ENCODE results near the gene ATAT1.

The ATAT1 gene

DNA sequence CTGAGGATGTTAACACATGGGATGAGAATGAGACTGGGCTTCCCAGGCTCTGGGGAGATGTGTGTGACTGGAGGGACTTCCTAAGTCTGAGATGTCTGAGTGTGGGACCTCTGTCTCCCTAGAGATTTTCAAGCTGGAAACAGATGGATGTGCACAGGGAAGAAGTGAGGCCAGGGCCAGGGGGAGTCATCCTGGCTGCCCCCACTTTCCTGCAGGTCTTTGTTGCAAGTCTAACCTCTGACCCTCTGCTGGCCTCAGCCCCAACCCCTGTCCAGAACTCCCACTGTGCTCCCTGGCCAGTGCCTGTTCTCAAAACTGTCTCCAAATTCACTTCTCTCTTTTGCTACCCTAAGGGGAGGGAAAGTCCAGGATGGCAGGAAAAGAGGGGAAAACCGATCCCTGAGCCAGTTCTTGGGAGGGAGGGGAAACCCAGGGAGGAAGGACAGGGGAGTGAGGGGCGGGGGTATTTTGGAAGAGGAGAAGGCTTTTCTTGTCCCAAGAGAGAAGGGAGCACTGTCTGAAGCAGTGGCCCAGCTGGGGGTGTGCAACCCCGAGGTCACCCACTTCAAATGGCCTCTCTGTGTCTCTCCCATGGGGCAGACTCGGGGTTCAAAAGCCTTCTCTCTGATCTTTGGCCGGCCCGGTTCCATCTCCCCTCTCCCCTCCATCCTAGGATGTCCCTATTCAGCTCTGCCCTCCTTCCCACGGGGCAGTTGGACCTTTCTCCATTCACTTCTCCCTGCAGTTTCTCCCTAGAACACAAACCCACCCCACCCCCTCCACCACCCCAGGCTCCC is 56.7 kb downstream of the ATAT1 start:
- DNase-seq (ENCODE audit: low read depth in 3 of 3), result no peak

- no peak for DNase-seq (ENCODE audit: low read depth in 3 of 3)
Measured at GRCh38 chr6:30683980-30684338, 57.3 kb downstream of the ATAT1 start.

DNA sequence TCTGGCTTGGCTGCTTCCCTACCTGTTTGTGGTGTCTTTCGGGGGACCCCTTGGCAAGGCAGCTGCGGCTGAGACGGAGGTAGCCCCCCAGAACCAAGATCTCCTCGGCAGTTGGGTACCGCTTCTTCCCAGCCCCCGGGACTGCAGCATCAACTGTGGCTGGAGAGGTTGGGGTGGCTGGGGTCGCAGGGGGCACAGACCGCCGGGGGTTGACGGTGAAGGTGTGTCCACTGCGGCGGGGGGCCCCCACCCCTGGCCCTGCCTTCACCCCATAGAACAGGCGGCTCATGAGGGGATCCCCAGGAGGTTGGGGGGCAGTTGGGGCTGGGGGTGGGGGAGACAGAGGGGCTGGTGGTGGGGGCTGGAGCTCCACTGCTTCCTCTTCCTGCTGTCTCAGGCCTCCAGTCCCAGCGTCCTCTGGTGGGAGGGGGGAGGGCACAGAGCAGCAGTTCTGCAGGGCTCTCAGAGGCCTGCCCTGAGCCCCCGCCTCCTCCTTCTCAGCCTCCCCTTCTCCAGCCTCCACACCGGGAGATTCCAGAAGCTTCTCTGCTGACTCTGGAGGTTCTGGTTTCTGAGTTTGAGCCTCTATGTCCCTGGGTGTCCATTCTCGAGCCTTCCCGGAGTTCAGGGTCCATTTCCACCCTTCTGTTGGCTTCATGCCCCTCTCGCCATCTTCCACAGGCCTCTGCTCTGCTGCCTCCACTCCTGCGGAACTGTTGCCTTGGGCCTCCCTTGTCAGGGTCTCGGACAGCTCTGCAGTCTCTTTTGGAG is 57.9 kb downstream of the ATAT1 start:
- DNase-seq (ENCODE audit: low read depth in 3 of 3), result peak in 1 of 3 donors; percentile 36

DNA sequence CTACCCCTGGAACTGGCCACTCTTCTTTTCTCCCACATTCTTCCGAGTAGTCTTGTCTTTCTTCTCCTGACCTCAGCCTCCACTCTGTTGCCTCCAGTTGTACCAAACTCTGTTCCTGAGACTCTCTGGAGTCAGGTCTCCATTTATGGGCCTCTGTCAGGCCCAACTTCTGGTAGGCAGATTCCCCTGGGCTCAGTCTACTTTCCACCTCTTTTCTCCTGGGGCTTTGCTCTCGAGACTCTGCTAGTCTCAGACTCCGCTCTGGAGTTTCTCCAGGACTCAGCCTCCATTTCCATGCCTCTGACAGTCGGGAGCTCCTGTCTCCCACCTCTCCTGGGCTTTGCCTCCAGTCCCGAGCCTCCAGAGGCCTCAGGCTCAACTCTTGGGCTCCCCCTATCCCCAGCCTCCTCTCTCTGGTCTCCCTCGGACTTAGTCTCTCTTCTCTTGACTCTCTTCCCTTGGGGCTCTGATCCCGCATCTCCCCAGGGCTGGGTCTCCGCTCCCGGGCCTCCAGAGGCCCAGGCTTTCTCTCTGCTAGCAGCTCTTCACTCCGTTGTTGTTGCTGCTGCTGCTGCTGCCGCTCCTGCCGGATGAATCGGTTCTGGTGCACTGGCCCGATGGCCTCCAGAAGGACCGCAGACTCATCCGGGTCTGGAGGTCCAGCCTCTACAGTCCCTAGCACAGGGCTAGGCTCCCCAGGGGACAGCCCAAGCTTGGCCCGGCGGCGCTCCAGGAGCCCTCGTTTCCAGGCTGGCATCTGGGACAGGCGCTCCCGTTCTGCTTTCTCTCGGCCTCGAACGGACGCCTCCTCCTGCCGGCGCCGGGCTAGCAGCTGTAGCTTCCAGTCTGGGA is 58.7 kb downstream of the ATAT1 start:
- no peak for DNase-seq (ENCODE audit: low read depth in 3 of 3)

DNA sequence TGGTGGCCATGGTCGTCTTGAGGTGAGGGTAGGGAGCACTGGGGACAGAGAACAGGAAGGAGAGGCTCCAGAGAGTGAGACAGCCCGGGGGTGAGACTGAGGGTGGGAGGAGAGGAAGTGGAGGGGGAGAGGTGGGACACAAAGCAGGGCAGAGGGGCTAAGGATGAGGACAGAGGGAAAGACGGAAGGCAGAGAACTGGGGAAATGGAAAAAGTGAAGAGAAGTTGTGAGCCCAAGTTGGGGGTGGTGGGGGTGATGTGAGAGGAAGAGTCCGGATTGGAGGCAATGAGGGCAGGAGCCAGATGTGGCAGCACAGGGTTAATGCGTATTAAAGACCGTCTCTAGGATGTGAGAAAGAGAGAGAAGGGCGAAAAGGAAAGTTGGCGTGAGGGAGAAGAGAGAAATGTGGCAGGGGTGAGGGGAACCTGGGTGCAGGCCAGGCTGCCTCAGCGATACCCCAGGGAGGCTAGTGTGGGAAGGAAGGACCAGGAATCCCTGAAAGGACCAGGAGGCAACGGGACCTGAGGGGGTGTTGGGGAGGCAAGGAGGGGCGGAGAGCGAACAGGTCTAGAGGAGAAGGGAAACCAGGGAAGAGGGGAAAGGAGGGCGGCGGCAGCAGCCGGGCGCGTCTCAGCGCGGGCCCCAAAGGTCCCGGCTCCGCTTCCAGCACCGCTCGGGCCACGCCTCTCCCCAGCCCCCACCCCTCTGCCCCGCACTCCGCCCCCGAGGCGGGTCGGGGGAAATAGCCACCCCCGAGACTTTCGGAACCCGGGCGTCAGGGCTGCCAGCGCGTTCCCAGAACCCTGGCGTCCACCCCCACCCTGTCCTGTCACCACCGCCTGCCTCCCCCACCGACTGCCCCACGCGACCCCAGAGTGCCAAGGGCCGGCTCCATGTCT is 59.6 kb downstream of the ATAT1 start, which contains the start of gene PPP1R18:
Gene PPP1R18 (minus strand): TSS at position 637 of the 899 bp plus-strand sequence. CDS start 627 bp downstream, at position 10.
- peak; percentile 73 to 79 (median 73) for DNase-seq (ENCODE audit: low read depth in 3 of 3)

- peak; percentile 71 to 86 (median 79) for DNase-seq (ENCODE audit: low read depth in 3 of 3)
Measured at GRCh38 chr6:30686908-30687658, 60.4 kb downstream of the ATAT1 start.

DNA sequence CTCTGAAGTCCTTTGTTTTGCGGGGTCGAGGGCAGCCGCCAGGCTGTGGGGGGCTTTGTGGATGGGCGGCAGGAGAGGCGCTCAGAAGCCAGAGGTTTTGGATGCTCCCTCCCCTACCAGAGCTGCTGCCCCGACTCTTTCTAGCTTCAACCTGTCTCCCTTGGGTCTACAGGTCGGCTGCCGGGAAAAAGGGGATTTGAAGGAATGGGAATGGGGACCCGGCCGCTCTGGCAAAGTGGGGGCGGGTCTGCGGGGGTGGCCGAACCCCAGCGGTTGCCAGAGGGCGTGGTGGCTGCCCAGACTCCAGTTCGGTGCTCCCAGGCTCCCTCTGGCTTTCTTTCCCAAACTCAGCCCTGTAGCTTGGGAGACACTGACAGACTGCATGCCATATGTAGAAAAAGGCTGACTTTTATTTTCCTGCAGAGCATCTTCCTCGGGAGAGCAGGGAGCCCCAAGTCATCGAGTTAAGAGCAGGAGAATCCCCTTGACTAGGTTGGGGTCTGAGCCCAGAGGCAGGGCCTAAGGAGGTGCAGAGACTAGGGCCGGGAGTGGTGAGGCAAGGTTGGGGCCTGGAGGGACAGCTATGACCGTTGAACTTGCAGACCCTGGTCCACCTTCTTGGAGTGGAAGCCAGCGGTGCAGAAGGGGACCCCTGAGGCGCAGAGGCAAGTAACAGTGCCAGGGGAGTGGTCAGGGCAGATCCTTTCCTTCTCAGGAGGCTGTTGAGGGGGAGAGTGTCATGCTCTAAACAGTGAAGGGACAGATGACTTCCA is 61.2 kb downstream of the ATAT1 start:
- DNase-seq (ENCODE audit: low read depth in 3 of 3), result no peak

DNA sequence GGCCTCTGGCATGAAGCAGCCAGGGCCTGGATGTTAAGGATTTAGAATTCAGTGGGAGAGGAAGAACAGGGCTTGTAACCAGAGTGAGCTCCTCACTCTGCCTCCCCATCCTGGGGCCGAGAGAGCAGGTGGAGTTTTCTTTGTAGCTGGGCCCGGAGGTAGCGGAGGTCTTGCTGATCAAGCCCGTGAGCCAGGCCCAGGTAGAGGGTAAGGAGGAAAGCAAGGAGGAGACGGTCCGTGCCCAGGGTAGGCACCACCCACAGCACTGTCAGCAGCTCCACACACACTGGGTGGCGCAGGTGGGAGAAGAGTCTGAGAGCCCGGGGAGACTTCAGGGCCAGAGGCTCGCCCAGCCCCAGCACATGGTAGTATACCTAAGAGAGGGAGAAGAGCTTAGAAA is 61.9 kb downstream of the ATAT1 start:
- DNase-seq (ENCODE audit: low read depth in 3 of 3), result no peak

- DNase-seq (ENCODE audit: low read depth in 3 of 3), result no peak
Measured at GRCh38 chr6:30689022-30689865, 62.6 kb downstream of the ATAT1 start.

- no peak for DNase-seq (ENCODE audit: low read depth in 3 of 3)
Measured at GRCh38 chr6:30689985-30690384, 63.3 kb downstream of the ATAT1 start.

GRCh38 chr6:30690403-30691207 is 63.9 kb downstream of the ATAT1 start, which contains the start of gene NRM:
Gene NRM, minus strand, starts transcription at chr6:30690984. Its CDS starts 10 bp downstream, at chr6:30690974.
- peak; percentile 52 to 90 (median 64) for DNase-seq (ENCODE audit: low read depth in 3 of 3)

- no peak for DNase-seq (ENCODE audit: low read depth in 3 of 3)
Measured at GRCh38 chr6:30691208-30691847, 64.7 kb downstream of the ATAT1 start.

All from stimulated activated CD4-positive, alpha-beta T cell treated with anti-CD3 and anti-CD28 coated beads, TNF-alpha, amount 100 ng/mL, for 48 hours (primary cell).